Lung microvascular endothelial cell (primary cell): ENCODE results near the gene GDF9. TPM values are rescaled to one million over a fixed set of nuclear protein-coding genes. Genes with fewer than 3 reads are reported as not detected.
A peak's percentile ranks its signal among the peaks of the same experiment; 100 is the strongest.

Source experiments
- DNase-seq, 2 donors: peaks; one replicate each; pipeline versions ENCODE4 v3.0.0 to v3.0.0-alpha.2; 2010; ENCODE audit warnings: low read depth in 2 of 2
- total RNA-seq: library from RNA; depleted of rRNA; stranded (reverse); fragments of >200 nt; gene quantifications from 2 replicates; pipeline ENCODE4 v1.2.1, GENCODE V29; 2014

Gene GDF9
- total RNA-seq, result not detected in 2 replicates

- DNase-seq, result peak; percentile 99 to 100
These were observed at the start of gene GDF9, which contains the start of gene UQCRQ for GRCh38 chr5:132866342-132867045. TSS of gene GDF9 (minus strand) at chr5:132866469. CDS start at chr5:132864533, 1,936 bp downstream. TSS of gene UQCRQ (plus strand) at chr5:132866642. CDS start at chr5:132866882, 240 bp downstream.

GRCh38 chr5:132915681-132916080, 49.4 kb upstream of the GDF9 start:
- peak; percentile 19 to 55 for DNase-seq

GRCh38 chr5:132909702-132910101, 43.4 kb upstream of the GDF9 start:
- DNase-seq, result no peak

GRCh38 chr5:132907161-132907560, 40.9 kb upstream of the GDF9 start:
- DNase-seq, result peak; percentile 33 to 79

GRCh38 chr5:132905938-132906337, 39.7 kb upstream of the GDF9 start:
- DNase-seq, result peak in 1 of 2 donors; percentile 20

- DNase-seq, result peak in 1 of 2 donors; percentile 15
These were observed 35.5 kb upstream of the GDF9 start for GRCh38 chr5:132901730-132902129.

GRCh38 chr5:132901036-132901435, 34.8 kb upstream of the GDF9 start:
- DNase-seq, result no peak

- DNase-seq, result no peak
These were observed 31.8 kb upstream of the GDF9 start for GRCh38 chr5:132898094-132898493.

- no peak for DNase-seq
These were observed 30.4 kb upstream of the GDF9 start for GRCh38 chr5:132896685-132897084.

GRCh38 chr5:132895719-132896305, 29.5 kb upstream of the GDF9 start:
- DNase-seq, result no peak

- DNase-seq, result no peak
These were observed 24.5 kb upstream of the GDF9 start for GRCh38 chr5:132890817-132891216.

- DNase-seq, result no peak
These were observed 23.2 kb upstream of the GDF9 start for GRCh38 chr5:132889501-132889900.

- peak in 1 of 2 donors; percentile 41 for DNase-seq
These were observed 21.0 kb upstream of the GDF9 start for GRCh38 chr5:132887283-132887682.

- no peak for DNase-seq
These were observed 20.0 kb upstream of the GDF9 start for GRCh38 chr5:132886064-132886823.

GRCh38 chr5:132884548-132884947, 18.3 kb upstream of the GDF9 start:
- no peak for DNase-seq

GRCh38 chr5:132883261-132883834, 17.1 kb upstream of the GDF9 start:
- DNase-seq, result peak; percentile 87 to 88

- DNase-seq, result peak in 1 of 2 donors; percentile 48
These were observed 11.7 kb upstream of the GDF9 start for GRCh38 chr5:132877938-132878337.

GRCh38 chr5:132877466-132877865, 11.2 kb upstream of the GDF9 start:
- DNase-seq, result no peak

GRCh38 chr5:132876020-132876759, 9.9 kb upstream of the GDF9 start:
- no peak for DNase-seq

- DNase-seq, result no peak
These were observed 7.6 kb upstream of the GDF9 start for GRCh38 chr5:132873930-132874271.
